ENCODE results near the gene GDPD4. TPM values are rescaled to one million over a fixed set of nuclear protein-coding genes. Genes with fewer than 3 reads are reported as not detected.

The GDPD4 gene
- total RNA-seq, 4 donors from 2014 or later = not detected

DNA sequence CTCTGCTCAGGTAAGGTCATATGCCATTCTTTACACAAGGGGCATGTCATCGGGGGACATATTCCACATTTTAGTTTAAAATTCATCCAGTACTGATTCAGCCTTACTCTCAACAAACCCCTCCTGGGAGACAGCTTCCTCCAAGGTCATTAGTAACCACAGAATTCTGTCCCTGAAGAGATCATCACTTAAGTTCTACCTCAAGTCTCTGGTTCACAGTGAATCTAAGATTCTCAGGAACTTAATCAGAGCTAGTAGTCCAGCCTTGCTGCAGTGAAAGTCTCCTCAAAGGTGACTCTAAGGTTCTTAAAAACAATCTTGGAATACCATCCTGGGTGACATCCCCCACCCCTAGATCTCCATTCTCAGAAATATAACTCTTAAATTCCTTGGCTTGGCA, 18.9 kb upstream of the GDPD4 start:
- Histone ChIP-seq H3K27me3 (no peaks in the 10 kb centered on the region), H3K27ac (no peak overlapping the region), H3K4me3 (no peak overlapping the region), H3K9me3 (no peaks in the 10 kb centered on the region), H3K36me3 (peaks cover 0 to 36% of the 10 kb centered on the region in 2 donors), H3K4me1 (peaks cover 0 to 11% (median 0%) of the 10 kb centered on the region in 3 donors)
- ATAC-seq = no peak
- TF ChIP-seq, protein P1, sequence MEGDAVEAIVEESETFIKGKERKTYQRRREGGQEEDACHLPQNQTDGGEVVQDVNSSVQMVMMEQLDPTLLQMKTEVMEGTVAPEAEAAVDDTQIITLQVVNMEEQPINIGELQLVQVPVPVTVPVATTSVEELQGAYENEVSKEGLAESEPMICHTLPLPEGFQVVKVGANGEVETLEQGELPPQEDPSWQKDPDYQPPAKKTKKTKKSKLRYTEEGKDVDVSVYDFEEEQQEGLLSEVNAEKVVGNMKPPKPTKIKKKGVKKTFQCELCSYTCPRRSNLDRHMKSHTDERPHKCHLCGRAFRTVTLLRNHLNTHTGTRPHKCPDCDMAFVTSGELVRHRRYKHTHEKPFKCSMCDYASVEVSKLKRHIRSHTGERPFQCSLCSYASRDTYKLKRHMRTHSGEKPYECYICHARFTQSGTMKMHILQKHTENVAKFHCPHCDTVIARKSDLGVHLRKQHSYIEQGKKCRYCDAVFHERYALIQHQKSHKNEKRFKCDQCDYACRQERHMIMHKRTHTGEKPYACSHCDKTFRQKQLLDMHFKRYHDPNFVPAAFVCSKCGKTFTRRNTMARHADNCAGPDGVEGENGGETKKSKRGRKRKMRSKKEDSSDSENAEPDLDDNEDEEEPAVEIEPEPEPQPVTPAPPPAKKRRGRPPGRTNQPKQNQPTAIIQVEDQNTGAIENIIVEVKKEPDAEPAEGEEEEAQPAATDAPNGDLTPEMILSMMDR (IDR thresholded peaks at IDR 0.05) = no peak
- TF ChIP-seq POLR2A (IDR thresholded peaks at IDR 0.05) (no peak), EP300 (IDR thresholded peaks at IDR 0.05) (no peak), POLR2AphosphoS5 (IDR thresholded peaks at IDR 0.05) (no peak)
- WGBS, 2 donors (ENCODE audit: low coverage in 1 of 2) = 88 to 100% methylated on average over 1 of the region's 1 CpG

DNA sequence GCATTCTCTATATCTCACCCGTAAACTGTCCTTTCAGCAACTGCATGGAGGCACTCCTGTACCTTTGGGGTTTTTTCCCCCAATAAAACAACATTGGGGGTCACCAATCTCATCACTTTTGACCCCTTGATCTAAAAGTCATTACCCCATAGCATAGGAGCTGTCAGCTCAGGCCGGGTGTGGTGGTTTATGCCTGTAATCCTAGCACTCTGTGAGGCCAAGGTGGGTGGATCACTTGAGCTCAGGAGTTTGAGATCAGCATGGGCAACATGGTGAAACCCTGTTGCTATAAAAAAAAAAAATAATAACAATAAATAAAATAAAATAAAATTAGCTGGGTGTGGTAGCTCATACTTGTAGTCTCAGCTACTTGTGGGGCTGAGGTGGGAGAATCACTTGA, 17.1 kb upstream of the GDPD4 start:
- H3K27ac ChIP-seq = no peak overlapping the region
- no peak overlapping the region for H3K4me3 ChIP-seq
- H3K9me3 ChIP-seq = no peaks in the 10 kb centered on the region
- H3K4me1 ChIP-seq = peaks cover 0 to 11% (median 0%) of the 10 kb centered on the region in 3 donors
- 92 to 100% methylated on average over 1 to 2 of the region's 2 CpGs for WGBS, 2 donors (ENCODE audit: low coverage in 1 of 2)
- H3K36me3 ChIP-seq = peaks cover 0 to 28% of the 10 kb centered on the region in 2 donors
- H3K27me3 ChIP-seq = no peaks in the 10 kb centered on the region
- TF ChIP-seq, protein P1 (IDR thresholded peaks at IDR 0.05) = no peak
- no peak for TF ChIP-seq EP300 (IDR thresholded peaks at IDR 0.05)
- no peak for TF ChIP-seq POLR2AphosphoS5 (IDR thresholded peaks at IDR 0.05)
- TF ChIP-seq POLR2A (IDR thresholded peaks at IDR 0.05) = no peak
- no peak for ATAC-seq

DNA sequence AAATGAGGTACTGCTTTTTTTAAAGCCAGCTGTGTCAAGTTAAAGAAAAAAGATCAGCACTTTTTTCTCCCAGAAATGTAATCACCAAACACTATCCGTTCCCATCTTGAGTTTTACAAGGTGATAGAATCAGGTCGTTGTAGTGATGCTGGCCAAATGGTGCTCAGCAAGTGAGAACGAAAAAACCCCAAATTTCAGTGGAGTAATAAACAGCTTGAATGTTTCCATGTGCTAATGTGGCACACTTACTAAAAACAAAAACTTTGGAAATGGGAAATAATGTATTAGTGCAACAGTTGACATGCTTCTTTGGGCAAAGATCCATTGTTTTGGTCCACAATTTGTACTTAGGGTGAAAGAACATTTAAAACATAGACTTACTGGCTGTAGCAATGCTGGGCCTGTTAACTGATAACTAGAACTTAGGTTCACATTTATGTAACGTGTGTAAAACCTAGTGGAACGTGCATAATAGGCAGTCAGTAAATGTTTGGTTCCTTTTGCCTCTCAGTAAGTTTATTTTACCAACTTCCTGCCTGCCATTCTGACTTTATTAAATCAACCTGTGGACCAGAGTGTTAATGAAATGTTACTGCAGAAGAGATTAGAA, 15.4 kb upstream of the GDPD4 start:
- Histone ChIP-seq H3K27me3 (no peaks in the 10 kb centered on the region), H3K4me1 (peaks cover 0 to 8% (median 0%) of the 10 kb centered on the region in 3 donors), H3K9me3 (no peaks in the 10 kb centered on the region), H3K36me3 (peaks cover 0 to 10% of the 10 kb centered on the region in 2 donors), H3K4me3 (no peak overlapping the region), H3K27ac (peak overlapping the region in 2 of 4 donors; percentile 15 to 31)
- TF ChIP-seq, protein P1 (IDR thresholded peaks at IDR 0.05) = no peak
- peak; percentile 22 for TF ChIP-seq POLR2AphosphoS5 (IDR thresholded peaks at IDR 0.05)
- ATAC-seq = peak; percentile 57
- 37 to 40% methylated on average over 4 to 5 of the region's 5 CpGs for WGBS, 2 donors (ENCODE audit: low coverage in 1 of 2)

DNA sequence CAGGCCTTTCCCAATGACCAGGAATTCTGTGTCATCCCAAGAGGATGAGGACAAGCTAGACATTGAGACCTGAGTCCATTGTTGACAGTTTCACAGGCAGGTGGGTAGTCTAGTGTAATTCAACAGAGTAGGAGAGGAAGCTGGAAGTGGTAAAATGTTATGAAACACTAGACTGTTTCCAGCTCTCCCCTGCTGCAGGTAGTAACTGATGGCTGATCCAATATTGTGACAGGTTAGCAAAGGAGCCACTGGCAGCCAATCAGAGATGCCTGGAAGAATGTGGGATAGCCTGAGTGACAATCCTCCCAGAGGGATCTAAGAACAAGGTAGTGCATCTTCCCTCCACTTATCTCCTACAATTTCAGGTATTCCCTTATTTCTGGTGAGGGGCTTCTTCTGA, 10.6 kb upstream of the GDPD4 start:
- Histone ChIP-seq H3K9me3 (no peaks in the 10 kb centered on the region), H3K4me1 (no peaks in the 10 kb centered on the region), H3K27ac (no peak overlapping the region), H3K4me3 (no peak overlapping the region), H3K27me3 (no peaks in the 10 kb centered on the region), H3K36me3 (no peaks in the 10 kb centered on the region)
- ATAC-seq = no peak
- TF ChIP-seq POLR2AphosphoS5 (IDR thresholded peaks at IDR 0.05) = no peak
- TF ChIP-seq, protein P1 (IDR thresholded peaks at IDR 0.05) = no peak
- no peak for TF ChIP-seq POLR2A (IDR thresholded peaks at IDR 0.05)
- no peak for TF ChIP-seq EP300 (IDR thresholded peaks at IDR 0.05)

DNA sequence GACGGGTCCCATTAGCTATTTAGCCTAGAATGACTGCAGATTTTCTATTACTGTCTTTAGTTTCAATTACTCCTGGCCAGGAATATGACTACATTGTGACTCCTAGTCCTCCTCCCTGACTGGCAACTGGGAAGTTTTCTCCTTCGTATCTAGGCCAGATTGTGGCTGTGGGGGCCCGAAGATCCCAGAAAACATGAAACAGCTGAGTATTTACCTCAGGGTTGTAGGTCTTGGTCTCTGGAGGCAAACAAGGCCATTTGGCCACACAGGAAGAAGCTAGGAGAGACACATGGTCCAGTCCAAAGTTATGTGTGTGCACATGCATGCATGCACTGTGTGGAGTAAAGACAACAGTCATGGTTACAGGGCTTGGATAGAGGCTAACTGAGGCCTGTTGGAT, 10.2 kb upstream of the GDPD4 start:
- TF ChIP-seq POLR2A (IDR thresholded peaks at IDR 0.05) (no peak), EP300 (IDR thresholded peaks at IDR 0.05) (no peak), POLR2AphosphoS5 (IDR thresholded peaks at IDR 0.05) (no peak)
- TF ChIP-seq, protein P1 (IDR thresholded peaks at IDR 0.05) = no peak

More for the DNA sequence above, 10.2 kb upstream of the GDPD4 start:
- no peak for ATAC-seq
- Histone ChIP-seq H3K4me1 (no peaks in the 10 kb centered on the region), H3K27me3 (no peaks in the 10 kb centered on the region), H3K9me3 (no peaks in the 10 kb centered on the region), H3K36me3 (no peaks in the 10 kb centered on the region), H3K4me3 (no peak overlapping the region), H3K27ac (no peak overlapping the region)
- WGBS, 2 donors (ENCODE audit: low coverage in 1 of 2) = 75 to 100% methylated on average over 2 to 3 of the region's 3 CpGs
